A673 (cell line): ENCODE measurements around the gene GIT2. TPM values are rescaled to one million over a fixed set of nuclear protein-coding genes. Genes with fewer than 3 reads are reported as not detected.

ENCODE experiments used
- BruUV-seq: library from RNA; stranded (reverse); fragments of 400-500 nt; replicated peaks from 2 replicates; lab custom pipeline; 2021; lab: Mats Ljungman, UMichigan
- CTCF ChIA-PET: fragments of 300-600 bp; sonication (Branson Sonifier 250); formaldehyde crosslinking; loops from one replicate; lab custom pipeline; 2022; ENCODE audit warnings: antibody characterized with exemption; lab: Charles Lee
- POLR2A ChIA-PET: fragments of 300-600 bp; sonication (Branson Sonifier 250); formaldehyde crosslinking; loops from one replicate; lab custom pipeline; 2022; ENCODE audit warnings: antibody characterized with exemption; ENCODE audit not compliant: low non-redundant PET; lab: Charles Lee
- DNase-seq: peaks from one replicate; pipeline ENCODE4 v3.0.0-alpha.2; 2015; ENCODE audit warnings: low spot score
- H3K27ac ChIP-seq: fragments of 200-600 bp; sonication (generic); 2 replicates; pipeline ENCODE4 v1.5.1; 2016; ENCODE audit warnings: mixed run types, low read depth, mild to moderate bottlenecking, mixed read lengths, antibody characterized with exemption, low read length; ENCODE audit not compliant: poor library complexity, severe bottlenecking
- H3K27me3 ChIP-seq: fragments of 200-600 bp; sonication (generic); replicated peaks from 2 replicates; pipeline ENCODE4 v1.6.1; 2017; ENCODE audit warnings: mixed run types, low read depth, mild to moderate bottlenecking, mixed read lengths, antibody characterized with exemption, low read length; ENCODE audit not compliant: insufficient read depth, poor library complexity
- H3K36me3 ChIP-seq: fragments of 200-600 bp; sonication (generic); 2 replicates; pipeline ENCODE4 v1.6.1; 2016; ENCODE audit warnings: mixed run types, mild to moderate bottlenecking, mixed read lengths, antibody characterized with exemption, low read length; ENCODE audit not compliant: insufficient read depth, poor library complexity, severe bottlenecking
- H3K4me1 ChIP-seq: fragments of 200-600 bp; sonication (generic); 2 replicates; pipeline ENCODE4 v1.6.1; 2017; ENCODE audit warnings: mixed run types, mild to moderate bottlenecking, mixed read lengths, antibody characterized with exemption, low read length; ENCODE audit not compliant: insufficient read depth, poor library complexity, severe bottlenecking
- H3K4me3 ChIP-seq: fragments of 200-600 bp; sonication (generic); 2 replicates; pipeline ENCODE4 v1.5.1; 2016; ENCODE audit warnings: low read depth, mixed run types, mild to moderate bottlenecking, mixed read lengths, low read length; ENCODE audit not compliant: poor library complexity, severe bottlenecking
- H3K9me3 ChIP-seq: fragments of 200-600 bp; sonication (generic); 2 replicates; pipeline ENCODE4 v1.6.1; 2016; ENCODE audit warnings: mixed run types, low read depth, mild to moderate bottlenecking, mixed read lengths, antibody characterized with exemption, low read length; ENCODE audit not compliant: poor library complexity, severe bottlenecking
- EZH2 ChIP-seq: fragments of 200-600 bp; sonication (generic); IDR thresholded peaks from 2 replicates; pipeline ENCODE4 v1.6.1; 2017; ENCODE audit warnings: borderline replicate concordance, low read depth, mild to moderate bottlenecking, mixed read lengths, antibody characterized with exemption, low read length; ENCODE audit not compliant: poor library complexity, severe bottlenecking
- intact Hi-C: fragments of 100-400 bp; cut with micrococcal nuclease; formaldehyde crosslinking; loops from one replicate; pipeline ENCODE4 v1.10.0; 2022; ENCODE audit not compliant: unreplicated experiment
- total RNA-seq: library from RNA; stranded (reverse); gene quantifications from 2 replicates; pipeline ENCODE4 v1.2.3, GENCODE V29; 2021
- TF ChIP-seq, protein P1 (sequence below): fragments of 300-800, 200-600 bp; sonication (generic); conservative IDR thresholded peaks from 2 replicates; pipeline ENCODE4 v1.5.1; 2017; ENCODE audit warnings: low read depth, mild to moderate bottlenecking, antibody characterized with exemption, low read length, moderate library complexity, mixed read lengths

GIT2 gene
- total RNA-seq, 1 experiment from 2014 or later: 48.1 TPM

DNA sequence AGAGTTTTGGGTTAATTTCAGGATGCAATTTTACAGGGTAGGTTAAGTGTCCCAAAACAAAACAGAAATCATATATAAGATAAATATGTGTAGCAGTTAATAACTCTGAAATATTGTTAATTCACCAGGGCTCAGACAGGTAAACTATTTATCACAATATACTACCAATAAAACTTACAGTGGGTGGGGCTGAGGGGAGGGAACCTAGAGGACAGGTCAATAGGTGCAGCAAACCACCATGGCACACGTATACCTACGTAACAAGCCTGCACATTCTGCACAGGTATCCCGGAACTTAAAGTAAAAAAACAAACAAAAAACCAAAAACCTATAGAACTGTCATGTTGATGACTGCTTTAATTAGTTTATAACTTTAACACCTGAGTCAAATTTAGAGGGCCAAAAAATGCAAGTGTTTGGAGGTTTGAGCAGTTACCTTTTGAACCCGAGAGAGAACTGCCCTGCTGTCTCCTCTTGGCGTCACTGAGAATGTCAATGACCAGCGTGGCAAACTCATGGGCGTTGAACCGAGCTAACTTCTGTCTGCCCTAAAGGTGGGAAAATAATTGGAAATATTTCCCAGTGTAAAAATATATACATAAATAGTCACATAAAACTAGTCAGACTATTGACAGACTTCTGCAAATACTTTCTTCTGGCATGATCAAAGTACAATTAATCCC, 36.6 kb downstream of the GIT2 start:
- CTCF ChIA-PET: no interaction called here
- no peaks in the 10 kb centered on the region for H3K4me1 ChIP-seq
- POLR2A ChIA-PET: no interaction called here

GRCh38 chr12:109958374-109958773, 37.8 kb downstream of the GIT2 start:
- CTCF ChIA-PET: no interaction called here
- no peak overlapping the region for H3K4me3 ChIP-seq
- POLR2A ChIA-PET: no interaction called here
- intact Hi-C loops: no loop called here
- H3K9me3 ChIP-seq: no peaks in the 10 kb centered on the region
- H3K36me3 ChIP-seq: peaks cover 32% of the 10 kb centered on the region
- no peak for TF ChIP-seq EZH2
- TF ChIP-seq, protein P1, sequence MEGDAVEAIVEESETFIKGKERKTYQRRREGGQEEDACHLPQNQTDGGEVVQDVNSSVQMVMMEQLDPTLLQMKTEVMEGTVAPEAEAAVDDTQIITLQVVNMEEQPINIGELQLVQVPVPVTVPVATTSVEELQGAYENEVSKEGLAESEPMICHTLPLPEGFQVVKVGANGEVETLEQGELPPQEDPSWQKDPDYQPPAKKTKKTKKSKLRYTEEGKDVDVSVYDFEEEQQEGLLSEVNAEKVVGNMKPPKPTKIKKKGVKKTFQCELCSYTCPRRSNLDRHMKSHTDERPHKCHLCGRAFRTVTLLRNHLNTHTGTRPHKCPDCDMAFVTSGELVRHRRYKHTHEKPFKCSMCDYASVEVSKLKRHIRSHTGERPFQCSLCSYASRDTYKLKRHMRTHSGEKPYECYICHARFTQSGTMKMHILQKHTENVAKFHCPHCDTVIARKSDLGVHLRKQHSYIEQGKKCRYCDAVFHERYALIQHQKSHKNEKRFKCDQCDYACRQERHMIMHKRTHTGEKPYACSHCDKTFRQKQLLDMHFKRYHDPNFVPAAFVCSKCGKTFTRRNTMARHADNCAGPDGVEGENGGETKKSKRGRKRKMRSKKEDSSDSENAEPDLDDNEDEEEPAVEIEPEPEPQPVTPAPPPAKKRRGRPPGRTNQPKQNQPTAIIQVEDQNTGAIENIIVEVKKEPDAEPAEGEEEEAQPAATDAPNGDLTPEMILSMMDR: no peak
- H3K27me3 ChIP-seq: no peaks in the 10 kb centered on the region
- no peaks in the 10 kb centered on the region for H3K4me1 ChIP-seq
- no peak overlapping the region for H3K27ac ChIP-seq
- DNase-seq: no peak
- no TSS peak for BruUV-seq

More for the DNA sequence above, 36.6 kb downstream of the GIT2 start:
- intact Hi-C loops: no loop called here
- Histone ChIP-seq H3K27me3 (no peaks in the 10 kb centered on the region), H3K36me3 (peaks cover 32% of the 10 kb centered on the region), H3K4me3 (no peak overlapping the region), H3K27ac (no peak overlapping the region), H3K9me3 (no peaks in the 10 kb centered on the region)
- BruUV-seq: no TSS peak
- TF ChIP-seq, protein P1: no peak
- no peak for TF ChIP-seq EZH2
- DNase-seq: no peak

- H3K4me3 ChIP-seq: no peak overlapping the region
- no peak overlapping the region for H3K27ac ChIP-seq
- BruUV-seq: no TSS peak
- no peak for DNase-seq
- POLR2A ChIA-PET: no interaction called here
- peaks cover 49% of the 10 kb centered on the region for H3K36me3 ChIP-seq
- intact Hi-C loops: no loop called here
- H3K9me3 ChIP-seq: no peaks in the 10 kb centered on the region
- TF ChIP-seq EZH2: no peak
- TF ChIP-seq, protein P1: no peak
- peaks cover 8% of the 10 kb centered on the region for H3K4me1 ChIP-seq
- H3K27me3 ChIP-seq: no peaks in the 10 kb centered on the region
- CTCF ChIA-PET: no interaction called here
Observed at GRCh38 chr12:109953656-109954055, 42.5 kb downstream of the GIT2 start.
